ENCODE results near the gene LAYN. TPM values are rescaled to one million over a fixed set of nuclear protein-coding genes. Genes with fewer than 3 reads are reported as not detected.

Gene LAYN
- total and polyA plus RNA-seq, 9 of the 15 experiments (the other 6 are each of a cell fraction or from before 2014, with no cell fraction given), result not detected

DNA sequence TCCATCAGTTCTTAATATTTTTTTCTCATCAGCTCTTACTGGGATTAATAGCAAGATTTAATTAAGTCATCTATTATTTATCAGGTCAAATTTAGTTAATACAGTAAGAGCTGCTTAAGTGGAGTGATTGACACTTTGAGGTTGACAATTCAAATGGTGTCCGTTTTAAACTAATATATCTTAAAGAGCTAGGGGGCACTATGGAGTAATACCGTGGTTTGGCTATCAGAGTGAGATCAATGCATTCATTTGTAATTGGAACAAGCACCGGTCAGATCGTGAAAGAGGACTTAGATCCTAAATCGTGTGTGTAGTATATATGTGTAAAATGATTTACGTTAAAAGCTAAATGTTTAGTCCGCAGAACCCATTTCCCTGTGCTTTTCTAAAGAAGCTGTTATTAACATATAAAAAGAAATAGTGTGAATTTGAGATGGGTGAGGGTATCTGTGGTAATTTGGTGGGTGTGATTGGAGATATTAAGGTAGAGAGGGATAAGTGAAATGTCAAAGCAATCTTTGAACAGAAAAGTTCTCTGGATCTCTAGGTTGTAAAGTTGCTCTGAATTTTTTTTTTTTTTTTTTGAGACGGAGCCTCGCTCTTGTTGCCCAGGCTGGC, 64.0 kb downstream of the LAYN start (continued):
- TF ChIP-seq, protein P1, sequence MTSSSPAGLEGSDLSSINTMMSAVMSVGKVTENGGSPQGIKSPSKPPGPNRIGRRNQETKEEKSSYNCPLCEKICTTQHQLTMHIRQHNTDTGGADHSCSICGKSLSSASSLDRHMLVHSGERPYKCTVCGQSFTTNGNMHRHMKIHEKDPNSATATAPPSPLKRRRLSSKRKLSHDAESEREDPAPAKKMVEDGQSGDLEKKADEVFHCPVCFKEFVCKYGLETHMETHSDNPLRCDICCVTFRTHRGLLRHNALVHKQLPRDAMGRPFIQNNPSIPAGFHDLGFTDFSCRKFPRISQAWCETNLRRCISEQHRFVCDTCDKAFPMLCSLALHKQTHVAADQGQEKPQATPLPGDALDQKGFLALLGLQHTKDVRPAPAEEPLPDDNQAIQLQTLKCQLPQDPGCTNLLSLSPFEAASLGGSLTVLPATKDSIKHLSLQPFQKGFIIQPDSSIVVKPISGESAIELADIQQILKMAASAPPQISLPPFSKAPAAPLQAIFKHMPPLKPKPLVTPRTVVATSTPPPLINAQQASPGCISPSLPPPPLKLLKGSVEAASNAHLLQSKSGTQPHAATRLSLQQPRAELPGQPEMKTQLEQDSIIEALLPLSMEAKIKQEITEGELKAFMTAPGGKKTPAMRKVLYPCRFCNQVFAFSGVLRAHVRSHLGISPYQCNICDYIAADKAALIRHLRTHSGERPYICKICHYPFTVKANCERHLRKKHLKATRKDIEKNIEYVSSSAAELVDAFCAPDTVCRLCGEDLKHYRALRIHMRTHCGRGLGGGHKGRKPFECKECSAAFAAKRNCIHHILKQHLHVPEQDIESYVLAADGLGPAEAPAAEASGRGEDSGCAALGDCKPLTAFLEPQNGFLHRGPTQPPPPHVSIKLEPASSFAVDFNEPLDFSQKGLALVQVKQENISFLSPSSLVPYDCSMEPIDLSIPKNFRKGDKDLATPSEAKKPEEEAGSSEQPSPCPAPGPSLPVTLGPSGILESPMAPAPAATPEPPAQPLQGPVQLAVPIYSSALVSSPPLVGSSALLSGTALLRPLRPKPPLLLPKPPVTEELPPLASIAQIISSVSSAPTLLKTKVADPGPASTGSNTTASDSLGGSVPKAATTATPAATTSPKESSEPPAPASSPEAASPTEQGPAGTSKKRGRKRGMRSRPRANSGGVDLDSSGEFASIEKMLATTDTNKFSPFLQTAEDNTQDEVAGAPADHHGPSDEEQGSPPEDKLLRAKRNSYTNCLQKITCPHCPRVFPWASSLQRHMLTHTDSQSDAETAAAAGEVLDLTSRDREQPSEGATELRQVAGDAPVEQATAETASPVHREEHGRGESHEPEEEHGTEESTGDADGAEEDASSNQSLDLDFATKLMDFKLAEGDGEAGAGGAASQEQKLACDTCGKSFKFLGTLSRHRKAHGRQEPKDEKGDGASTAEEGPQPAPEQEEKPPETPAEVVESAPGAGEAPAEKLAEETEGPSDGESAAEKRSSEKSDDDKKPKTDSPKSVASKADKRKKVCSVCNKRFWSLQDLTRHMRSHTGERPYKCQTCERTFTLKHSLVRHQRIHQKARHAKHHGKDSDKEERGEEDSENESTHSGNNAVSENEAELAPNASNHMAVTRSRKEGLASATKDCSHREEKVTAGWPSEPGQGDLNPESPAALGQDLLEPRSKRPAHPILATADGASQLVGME (CRISPR knock-in tag; IDR thresholded peaks at IDR 0.05), result no peak
- no peak for TF ChIP-seq ILF3 (IDR thresholded peaks at IDR 0.05; ENCODE audit: borderline replicate concordance)
- TF ChIP-seq KLF13 (tag; IDR thresholded peaks at IDR 0.05; ENCODE audit: borderline replicate concordance, low read depth), result no peak
- no peak for TF ChIP-seq ZNF311 (CRISPR knock-in tag; IDR thresholded peaks at IDR 0.05)
- TF ChIP-seq BACH1 (tag; IDR thresholded peaks at IDR 0.05), result no peak
- peak; percentile 15; the same call in 1 of the 2 replicates for TF ChIP-seq GATA2 (CRISPR knock-in tag; IDR thresholded peaks at IDR 0.05)
- TF ChIP-seq, protein P2, sequence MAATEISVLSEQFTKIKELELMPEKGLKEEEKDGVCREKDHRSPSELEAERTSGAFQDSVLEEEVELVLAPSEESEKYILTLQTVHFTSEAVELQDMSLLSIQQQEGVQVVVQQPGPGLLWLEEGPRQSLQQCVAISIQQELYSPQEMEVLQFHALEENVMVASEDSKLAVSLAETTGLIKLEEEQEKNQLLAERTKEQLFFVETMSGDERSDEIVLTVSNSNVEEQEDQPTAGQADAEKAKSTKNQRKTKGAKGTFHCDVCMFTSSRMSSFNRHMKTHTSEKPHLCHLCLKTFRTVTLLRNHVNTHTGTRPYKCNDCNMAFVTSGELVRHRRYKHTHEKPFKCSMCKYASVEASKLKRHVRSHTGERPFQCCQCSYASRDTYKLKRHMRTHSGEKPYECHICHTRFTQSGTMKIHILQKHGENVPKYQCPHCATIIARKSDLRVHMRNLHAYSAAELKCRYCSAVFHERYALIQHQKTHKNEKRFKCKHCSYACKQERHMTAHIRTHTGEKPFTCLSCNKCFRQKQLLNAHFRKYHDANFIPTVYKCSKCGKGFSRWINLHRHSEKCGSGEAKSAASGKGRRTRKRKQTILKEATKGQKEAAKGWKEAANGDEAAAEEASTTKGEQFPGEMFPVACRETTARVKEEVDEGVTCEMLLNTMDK (IDR thresholded peaks at IDR 0.05; ENCODE audit: borderline replicate concordance, insufficient read depth, low read depth, low read length, poor library complexity, severe bottlenecking), result no peak
- 0 out of 2 replicates have a peak, but pooled peaks have one; percentile 18 for TF ChIP-seq MTA1 (IDR thresholded peaks at IDR 0.05; ENCODE audit: borderline replicate concordance)
- TF ChIP-seq SMARCA4 (IDR thresholded peaks at IDR 0.05), result peak; percentile 26; the same call in 1 of the 2 replicates
- no peak for TF ChIP-seq ZFPM2 (CRISPR knock-in tag; IDR thresholded peaks at IDR 0.05)
- no peak for TF ChIP-seq XRCC5 (IDR thresholded peaks at IDR 0.05; ENCODE audit: low read depth, low read length)
- TF ChIP-seq, protein P3, sequence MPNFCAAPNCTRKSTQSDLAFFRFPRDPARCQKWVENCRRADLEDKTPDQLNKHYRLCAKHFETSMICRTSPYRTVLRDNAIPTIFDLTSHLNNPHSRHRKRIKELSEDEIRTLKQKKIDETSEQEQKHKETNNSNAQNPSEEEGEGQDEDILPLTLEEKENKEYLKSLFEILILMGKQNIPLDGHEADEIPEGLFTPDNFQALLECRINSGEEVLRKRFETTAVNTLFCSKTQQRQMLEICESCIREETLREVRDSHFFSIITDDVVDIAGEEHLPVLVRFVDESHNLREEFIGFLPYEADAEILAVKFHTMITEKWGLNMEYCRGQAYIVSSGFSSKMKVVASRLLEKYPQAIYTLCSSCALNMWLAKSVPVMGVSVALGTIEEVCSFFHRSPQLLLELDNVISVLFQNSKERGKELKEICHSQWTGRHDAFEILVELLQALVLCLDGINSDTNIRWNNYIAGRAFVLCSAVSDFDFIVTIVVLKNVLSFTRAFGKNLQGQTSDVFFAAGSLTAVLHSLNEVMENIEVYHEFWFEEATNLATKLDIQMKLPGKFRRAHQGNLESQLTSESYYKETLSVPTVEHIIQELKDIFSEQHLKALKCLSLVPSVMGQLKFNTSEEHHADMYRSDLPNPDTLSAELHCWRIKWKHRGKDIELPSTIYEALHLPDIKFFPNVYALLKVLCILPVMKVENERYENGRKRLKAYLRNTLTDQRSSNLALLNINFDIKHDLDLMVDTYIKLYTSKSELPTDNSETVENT (CRISPR knock-in tag; IDR thresholded peaks at IDR 0.05), result no peak
- TF ChIP-seq EP300 (IDR thresholded peaks at IDR 0.05; ENCODE audit: low read length), result no peak
- TF ChIP-seq, protein P4, sequence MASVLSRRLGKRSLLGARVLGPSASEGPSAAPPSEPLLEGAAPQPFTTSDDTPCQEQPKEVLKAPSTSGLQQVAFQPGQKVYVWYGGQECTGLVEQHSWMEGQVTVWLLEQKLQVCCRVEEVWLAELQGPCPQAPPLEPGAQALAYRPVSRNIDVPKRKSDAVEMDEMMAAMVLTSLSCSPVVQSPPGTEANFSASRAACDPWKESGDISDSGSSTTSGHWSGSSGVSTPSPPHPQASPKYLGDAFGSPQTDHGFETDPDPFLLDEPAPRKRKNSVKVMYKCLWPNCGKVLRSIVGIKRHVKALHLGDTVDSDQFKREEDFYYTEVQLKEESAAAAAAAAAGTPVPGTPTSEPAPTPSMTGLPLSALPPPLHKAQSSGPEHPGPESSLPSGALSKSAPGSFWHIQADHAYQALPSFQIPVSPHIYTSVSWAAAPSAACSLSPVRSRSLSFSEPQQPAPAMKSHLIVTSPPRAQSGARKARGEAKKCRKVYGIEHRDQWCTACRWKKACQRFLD (CRISPR knock-in tag; IDR thresholded peaks at IDR 0.05), result no peak

Data from K562 (cell line).